Effector CD8-positive, alpha-beta T cell (primary cell): ENCODE results near the gene CAMK4.

Source experiments
- DNase-seq: peaks from one replicate; lab custom pipeline; 2025; lab: John Stamatoyannopoulos, UW

CAMK4 gene

DNA sequence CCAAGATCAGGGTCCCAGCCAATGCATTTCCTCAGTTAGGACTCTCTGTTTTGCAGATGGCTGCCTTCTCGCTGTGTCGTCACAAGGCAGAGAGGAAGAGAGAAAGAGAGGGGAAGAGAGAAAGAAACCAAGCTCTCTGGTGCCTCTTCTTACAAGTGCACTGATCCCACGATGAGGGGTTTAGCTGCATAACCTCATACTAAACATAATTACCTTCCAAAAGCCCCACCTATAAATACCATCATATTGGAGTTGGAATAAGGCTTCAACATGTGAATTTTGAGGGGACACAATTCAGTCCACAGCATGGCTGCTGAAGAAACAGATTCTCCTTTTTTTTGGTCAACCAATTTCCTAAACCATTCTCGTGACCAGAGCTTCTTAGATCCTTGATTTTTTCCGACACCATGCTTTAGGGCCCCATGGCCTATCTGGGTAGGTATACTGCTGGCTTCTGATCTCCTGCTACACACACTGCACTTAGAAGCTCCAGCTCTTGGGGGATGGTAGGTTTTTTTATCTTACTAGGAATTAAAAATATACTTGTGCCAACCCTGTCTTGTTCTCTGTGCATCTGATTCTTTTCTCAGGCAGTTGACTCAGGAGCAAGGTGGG lies 5.1 kb downstream of the CAMK4 start:
- no peak for DNase-seq

DNA sequence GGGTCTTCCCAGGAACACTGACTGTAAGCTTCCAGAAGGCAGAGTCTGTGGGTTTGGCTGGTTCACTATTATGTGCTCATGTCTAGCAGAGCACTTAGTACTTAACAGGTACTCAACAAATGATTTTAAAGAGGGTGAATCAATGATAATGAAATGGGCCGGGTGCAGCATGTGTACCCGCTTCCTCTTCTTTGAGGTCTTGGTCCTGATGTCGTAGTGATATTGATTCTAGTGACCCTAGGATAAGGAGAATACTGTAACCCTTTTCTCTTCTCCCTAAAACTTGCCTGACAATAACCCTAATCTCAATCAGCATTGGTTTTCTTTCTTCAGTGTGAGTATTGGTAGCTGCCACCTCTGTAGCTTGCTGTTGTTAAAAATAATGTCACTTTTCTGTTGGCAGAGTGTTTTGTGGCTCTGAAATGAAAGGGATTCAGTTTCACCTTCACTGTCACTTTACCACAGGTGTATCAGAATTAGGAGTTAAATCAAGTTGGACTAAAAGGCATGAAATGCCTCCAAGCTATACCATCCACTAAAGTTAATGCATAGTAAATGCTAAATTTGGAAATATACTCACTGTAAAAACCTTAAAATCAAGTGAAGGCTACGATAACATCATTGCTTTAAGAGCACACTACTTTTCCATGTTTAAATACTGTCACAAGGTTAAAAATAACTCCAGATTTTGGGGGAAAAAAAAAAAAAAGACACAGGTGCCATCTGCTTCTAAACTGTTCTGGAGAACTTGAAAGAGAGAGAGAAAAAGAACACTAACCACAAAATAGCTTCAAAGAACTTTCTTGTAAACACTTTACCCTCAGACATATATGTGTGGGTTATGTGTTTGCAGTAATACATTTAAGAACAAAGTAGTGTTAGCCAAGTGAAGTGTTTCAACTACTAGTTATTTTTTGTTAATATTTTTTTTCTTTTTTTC lies 6.0 kb downstream of the CAMK4 start:
- no peak for DNase-seq

DNA sequence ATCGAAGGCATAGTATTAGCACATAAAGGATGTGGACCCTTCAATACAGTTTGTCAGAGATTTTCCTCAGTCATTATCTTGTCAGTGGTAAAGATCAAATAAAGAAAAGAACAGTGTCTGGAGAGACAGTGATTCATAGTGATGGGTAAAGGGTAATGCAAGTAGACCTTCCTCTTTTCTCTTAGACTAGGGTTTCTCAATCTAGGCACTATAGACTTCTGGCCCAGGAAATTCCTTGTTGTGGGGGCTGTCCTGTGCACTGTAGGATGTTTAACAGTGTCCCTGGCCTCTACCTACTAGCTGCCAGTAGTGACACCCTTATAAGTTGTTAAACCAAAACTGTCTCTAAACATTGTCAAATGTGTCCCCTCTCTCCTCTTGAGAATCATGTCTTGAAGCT lies 6.9 kb downstream of the CAMK4 start:
- DNase-seq: no peak

DNA sequence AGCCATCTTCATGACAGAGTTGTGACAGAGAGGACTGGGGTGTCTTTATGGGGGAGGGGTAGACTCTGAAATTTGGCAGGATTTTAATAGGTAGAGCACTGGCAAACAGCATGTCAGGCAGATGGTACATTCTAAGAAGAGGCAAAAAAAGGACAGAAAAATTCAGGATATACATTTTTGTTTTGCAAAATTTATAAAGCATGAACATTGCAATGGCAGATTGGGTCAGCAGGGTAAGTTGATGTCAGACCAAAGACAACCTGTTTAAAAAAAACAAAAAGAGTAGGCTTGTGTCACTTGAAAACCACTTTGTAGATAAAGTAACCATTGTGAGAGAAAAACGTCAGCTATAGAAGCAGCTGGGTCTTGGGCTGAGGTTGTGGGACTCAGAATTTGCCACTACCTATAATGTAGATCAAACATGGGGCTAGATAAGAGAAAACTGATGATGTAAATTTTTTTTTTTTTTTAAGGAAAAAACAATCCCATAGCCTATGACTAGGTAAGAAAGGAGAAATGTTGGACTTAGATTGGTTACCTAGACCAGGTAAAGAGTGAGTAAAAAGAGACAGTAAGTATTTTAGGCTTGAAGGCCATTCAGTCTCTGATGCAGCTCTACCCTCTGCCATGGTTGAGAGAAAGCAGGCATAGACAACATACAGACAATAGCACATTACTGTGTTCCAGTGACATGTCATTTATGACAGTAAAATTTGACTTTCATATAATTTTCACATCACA lies 8.3 kb downstream of the CAMK4 start:
- no peak for DNase-seq

DNA sequence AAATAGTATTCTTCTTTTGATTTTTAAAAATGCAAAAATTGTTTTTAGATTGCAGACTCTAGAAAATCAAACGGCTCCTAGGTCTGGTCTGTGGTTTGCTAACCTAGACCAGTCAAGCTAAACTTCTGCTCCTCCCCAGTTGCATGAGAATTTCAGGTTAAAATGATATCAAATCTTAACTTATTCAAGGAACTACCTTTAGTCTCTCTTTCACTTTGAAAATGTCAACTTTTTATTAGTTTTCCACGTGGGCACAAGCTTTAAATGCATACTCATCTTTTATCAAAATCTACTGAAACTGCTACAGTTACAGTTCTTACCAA lies 8.8 kb downstream of the CAMK4 start:
- DNase-seq: no peak

DNA sequence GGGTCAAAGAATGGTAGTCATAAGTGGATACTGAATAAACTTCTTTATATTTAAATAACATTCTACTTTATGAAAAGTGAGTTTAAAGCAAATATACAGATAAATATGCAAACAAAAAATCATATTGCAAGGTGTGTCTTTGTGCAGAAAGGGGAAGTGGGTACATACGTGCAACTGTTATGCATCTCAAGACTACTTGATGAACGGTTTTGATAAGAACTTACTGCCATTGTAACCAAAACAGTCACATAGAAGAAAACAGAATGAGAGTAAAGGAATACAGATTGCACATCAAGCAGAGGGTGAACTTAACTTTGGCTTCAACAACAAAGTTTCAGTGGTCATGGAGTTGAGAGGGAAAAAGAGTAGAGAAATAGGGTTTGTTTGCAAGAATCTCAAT lies 9.9 kb downstream of the CAMK4 start:
- DNase-seq: no peak

DNA sequence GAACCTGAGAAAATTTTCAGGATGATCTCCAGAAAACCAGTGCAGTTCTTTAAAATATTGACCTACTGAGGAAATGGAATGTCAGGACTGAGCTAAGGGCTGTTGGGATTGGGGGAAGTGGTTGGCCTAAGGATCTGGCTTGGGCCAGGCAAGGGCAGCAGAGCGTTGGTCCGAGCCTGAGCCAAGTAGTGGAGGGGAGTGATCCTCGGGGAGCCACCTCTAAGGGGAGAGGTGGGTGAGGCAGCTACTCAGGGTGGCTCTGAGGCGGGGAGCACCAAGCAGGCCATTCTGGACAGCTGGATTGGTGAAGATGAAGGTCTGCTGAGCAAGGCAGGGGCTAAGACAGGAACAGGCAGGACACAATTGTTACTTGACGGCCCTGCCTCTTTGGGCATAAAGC lies 11.5 kb downstream of the CAMK4 start:
- no peak for DNase-seq

DNA sequence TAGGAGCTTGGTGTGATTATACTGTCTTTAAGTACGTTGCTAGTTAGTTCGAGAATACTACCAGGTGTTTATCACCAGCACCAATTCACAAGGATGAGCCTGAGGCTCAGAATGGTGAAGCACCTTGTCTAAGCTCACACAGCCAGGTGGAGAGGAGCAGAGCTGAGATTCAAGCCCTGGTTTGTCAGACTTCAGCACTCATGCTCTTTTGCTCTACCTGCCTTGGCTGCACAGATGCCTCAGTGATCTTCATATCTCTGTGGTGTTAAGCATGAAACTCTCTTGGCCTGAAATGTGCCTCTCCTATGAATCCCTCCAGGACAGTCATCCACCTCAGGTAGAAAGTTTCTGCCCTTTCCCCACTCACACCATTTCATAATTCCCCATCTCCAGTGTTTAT lies 12.2 kb downstream of the CAMK4 start:
- DNase-seq: no peak

DNA sequence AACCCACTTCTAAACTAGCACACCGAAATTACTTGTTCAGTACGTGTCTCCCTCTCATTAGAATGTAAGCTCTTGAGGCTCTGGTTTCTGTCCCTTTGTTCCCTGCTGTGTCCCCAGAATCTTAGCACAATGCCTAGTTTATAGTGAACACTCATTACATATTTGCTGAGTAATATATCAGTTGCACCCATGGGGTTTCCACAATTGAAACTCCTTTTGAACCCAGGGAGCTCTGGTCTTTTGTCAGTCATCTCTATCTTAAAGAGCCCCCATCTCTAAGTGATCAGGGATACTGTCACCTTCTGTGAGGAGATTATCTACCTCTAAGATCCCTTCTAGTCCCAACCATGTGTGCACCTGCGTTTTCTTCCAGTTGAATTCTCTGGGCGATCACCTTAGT lies 12.8 kb downstream of the CAMK4 start:
- DNase-seq: no peak

DNA sequence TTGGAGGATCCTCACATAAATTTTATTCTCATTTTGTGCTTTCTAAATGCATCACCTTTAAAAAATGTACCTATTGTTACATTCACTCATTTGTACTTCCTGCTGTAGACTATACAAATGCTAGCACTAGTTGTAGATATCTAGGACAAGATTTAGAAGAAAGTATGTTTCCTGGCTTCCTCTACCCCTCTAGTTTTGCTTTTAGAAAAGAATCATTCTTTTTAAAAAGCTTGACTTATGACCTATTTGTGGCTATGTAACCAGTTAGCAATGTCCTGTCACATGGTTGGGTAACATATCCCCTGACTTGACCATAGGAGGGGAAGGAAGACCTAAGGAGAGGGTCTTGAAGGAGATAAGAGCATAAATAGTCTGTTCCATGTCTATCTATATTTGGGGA lies 13.3 kb downstream of the CAMK4 start:
- no peak for DNase-seq

DNA sequence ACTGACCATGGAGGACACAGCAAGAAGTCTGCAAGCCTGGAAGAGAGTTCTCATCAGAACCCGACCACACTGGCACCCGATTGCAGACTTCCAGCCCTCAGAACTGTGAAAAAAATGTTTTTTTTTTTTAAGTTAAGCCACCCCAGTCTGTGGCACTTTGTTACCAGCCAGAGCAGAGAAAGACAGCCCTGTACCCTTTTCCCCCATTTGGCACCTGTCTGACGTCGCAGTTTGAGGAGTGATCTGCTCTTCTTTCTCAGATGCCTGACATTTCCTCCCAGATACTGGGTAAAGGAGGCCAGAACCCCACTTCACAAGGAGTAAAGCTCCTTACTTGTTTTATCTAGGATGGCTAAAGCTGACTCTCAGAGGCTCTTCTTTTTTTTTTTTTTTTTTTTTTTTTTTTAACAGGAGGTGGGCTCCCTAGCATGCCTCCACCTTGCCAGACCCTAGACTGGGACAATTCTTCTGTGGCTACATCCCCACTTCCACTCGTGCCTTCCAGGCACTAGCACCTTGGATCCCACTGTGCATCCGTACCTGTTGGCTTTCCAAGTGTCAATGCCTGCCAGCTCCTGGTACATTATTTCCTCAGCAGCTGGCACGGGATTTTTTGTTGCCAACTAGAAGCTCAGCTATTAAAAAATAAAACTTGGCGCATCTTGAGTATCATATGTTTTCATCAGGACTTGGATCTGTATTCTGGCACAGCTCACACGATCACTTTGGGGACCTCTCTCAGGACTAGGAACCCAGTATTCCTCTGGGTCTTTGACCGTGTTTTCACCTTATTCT lies 14.4 kb downstream of the CAMK4 start:
- no peak for DNase-seq

DNA sequence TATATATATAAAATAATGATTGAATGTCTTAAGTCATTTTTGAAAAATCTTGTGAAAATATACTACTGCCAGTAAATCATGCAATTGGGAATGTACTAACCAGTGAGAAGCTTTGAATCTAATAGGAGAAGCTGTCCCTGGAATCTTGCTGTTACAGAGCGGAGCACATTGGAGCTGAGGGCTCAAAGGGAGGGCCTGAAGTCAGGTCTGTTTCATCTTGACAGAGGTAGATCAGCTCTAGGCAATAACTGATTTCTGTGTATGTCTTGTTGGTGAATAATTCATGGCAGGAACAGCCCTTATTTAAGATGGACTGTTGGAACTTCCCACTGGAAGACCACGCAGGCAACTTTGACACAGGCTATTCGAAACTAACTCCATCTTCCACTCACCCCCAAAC lies 17.5 kb downstream of the CAMK4 start:
- DNase-seq: no peak

DNA sequence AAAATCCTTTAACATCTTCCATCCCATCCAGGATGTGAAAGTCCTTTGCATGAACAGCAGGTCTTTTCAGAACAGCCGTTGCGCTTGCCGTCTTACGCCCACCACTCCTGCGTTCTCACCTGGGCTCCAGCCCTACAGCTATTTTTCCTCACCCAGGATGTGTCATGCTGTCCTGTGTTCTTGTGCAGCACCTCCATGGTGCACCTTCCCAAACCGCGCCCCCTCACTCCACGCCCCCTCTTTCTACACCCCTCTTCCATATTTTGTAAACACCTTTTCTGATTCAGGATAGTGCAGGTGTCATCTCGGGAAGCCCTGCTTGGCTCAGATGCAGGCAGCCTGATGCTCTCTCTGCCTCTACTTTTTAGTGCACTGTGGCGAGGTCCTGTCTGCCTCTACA lies 18.4 kb downstream of the CAMK4 start:
- no peak for DNase-seq

DNA sequence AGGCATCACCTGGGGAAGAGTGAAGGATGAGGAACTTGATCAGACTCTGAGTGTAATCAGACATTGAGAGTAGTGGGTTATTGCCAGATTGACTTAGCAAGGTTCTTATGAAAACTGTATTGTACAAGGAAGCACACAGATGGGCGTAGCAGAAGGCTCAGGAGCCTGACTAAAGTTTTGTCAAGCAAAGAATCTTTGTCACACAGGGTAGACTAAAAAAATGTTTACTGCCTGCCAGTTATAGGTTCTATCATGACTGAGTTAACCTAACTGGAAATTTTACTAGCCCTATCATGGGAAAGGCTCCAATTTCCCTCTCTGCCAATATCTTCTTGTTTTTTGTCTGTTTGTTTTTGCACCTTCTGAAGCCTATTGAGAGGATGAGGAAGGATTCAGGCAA lies 19.1 kb downstream of the CAMK4 start:
- no peak for DNase-seq

DNA sequence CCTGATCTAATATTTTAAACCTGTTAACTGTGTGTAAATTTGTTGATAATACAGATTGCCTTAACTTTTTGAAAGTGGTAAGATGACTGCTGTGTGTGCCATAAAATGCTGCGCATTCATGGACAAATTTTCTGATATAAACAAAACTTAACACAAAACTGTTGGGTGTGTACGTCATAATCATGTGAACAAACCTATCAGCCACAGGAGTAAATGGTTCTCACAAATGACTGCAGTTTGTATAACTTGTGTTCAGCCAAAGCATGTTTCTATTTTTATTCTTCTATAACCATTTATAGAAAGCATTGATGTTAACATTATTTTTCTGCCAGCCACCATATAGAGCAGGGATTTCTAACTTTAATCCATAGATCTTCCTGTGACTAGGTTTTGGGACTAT lies 21.5 kb downstream of the CAMK4 start:
- no peak for DNase-seq

DNA sequence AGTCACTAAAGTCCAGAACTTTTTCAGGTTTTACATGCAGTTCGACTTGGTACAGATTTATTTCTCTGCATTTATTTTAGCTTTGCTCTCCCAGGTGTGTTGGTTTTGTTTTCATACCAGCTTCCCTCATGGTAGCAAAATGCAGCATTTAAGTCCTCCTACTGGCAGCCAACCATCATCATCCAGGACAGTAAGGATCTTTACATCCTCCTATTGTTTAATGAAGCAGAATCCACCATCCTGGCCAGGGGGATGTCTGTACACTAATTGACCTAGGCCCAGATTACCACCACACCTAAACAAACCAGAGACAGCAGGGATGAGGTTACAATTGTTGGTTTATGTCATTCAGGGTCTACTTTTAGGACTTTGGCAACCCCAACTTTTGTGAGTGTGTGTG lies 22.3 kb downstream of the CAMK4 start:
- DNase-seq: no peak

DNA sequence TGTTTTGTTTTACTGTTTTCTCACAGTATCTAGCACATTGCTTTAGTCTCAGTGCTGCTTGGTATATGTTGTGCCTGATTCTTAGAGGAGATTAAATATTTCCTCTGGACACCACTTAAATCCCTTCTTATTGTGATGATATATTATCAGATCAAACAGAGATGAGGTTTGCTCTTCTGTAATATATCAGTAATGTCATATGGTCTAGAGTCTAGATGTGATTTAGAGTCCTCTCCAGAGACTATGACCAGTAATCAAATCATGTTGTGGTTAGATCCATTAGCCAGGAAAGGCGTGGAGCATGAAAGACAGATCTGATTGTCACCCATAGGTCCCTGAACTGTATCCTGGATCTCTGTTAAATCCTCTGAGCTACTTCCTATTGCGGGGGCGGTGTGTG lies 24.4 kb downstream of the CAMK4 start:
- DNase-seq: no peak

DNA sequence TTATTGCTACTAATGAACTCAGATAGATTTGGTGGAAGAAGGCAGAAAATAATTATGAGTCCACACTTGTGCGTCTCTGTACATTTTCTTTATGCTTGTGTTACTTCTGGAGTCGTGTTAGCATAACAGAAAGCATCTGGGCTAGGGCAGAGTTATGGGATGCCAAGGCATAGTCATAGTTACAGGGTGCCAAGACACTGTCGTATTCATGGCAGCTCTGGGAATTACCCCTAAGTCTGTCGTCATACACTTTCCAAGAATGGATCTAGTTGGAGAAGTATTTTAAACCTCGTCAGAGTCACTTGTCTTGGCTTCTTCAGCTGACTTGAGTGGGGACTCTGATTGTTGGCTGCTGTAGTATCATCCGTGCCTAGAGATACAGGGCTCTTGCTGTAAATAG lies 27.7 kb downstream of the CAMK4 start:
- no peak for DNase-seq

DNA sequence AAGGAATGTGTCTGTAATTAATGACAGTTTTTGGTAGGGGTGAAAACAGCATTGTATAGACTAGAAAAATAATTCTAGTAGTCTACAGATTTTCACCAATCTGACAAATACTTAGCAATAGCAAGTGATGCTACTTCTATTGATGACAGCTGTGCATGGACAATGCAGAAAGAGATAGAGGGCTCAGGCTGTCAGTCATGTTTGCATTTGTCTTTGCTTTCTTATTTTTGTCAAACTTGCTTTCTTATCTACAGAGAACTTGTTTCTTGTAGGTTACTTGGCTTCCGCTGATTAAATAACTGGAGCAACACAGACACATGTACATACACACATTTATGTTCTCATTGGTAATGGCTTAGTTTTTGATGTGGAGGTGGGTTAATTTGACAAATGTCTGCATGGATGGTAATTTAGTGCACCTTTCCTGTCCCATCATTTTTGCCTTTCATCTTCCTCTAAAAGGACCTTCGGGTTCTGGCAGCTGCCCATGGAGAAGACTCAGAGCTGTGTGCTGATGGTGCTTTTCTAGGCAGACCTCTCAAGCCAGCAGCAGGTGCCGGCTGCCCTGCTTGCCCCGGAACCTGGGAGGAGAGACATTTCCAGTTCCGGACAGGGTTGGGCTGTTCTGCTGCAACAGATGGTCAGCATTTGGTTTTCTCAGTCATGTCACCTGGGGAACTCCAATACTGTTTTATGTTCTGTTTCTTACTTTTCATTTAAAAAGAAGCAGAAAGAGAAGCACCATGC lies 28.8 kb downstream of the CAMK4 start:
- no peak for DNase-seq

DNA sequence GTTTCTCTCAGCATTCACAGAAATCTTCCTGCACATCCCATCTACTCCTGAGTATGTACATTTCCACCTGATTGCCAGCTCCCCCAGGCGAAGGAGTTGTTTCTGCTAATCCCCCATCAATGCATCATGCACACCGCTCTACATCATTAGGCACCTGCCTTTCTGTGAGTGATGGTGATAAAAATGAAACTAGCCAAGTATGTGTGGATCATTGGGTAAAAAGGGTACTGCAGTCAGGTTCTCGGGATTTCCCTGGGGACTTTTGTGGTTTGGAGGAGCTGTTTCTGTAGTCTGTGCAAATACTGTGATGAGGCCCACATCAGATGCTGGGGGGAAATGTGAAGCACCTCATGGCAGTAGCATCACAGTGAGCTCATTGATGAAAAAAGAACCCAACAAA lies 30.4 kb downstream of the CAMK4 start:
- peak; percentile 51 for DNase-seq

DNA sequence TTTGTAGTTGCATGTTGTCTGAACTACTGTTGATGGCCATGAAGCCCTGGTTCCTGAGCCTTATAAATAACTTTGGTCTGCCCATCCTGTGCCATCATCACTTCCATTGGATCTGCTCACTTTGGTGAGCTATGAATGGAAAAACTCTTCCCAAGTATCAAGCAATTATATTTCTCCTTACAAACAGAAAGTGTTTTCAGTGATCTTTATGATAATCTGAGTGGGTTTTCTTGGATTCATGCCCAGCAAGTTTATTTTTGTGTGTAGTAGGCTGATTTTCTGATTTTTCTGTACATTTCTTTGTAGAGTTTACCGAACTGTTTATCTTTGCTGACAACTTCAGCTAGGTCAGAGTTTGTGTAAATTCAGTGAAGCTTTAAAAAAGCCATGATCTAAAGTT lies 31.0 kb downstream of the CAMK4 start:
- no peak for DNase-seq

DNA sequence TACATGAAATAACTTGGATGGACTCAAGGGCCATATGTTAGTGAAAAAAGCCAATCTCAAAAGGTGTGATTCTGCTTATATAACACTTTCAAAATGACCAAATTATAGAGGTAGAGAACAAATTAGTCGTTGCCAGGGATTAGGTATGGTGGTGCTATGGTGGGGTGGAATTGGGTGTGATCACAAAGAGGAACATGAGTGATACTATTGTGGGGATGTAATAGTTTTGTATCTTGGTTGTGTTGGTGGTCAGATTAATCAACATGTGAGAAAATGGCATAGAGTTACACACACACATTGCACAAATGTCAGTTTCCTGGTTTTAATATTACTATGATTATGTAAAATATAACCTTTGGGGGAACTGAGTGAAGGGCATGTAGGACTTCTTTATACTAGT lies 31.9 kb downstream of the CAMK4 start:
- no peak for DNase-seq
